ENCODE measurements around the gene BTN2A1. TPM values are rescaled to one million over a fixed set of nuclear protein-coding genes. Genes with fewer than 3 reads are reported as not detected.

Gene BTN2A1
- total and polyA plus RNA-seq, 9 of the 15 experiments (the other 6 are each of a cell fraction or from before 2014, with no cell fraction given), result 6.7 to 22.1 (median 16.4) TPM

DNA sequence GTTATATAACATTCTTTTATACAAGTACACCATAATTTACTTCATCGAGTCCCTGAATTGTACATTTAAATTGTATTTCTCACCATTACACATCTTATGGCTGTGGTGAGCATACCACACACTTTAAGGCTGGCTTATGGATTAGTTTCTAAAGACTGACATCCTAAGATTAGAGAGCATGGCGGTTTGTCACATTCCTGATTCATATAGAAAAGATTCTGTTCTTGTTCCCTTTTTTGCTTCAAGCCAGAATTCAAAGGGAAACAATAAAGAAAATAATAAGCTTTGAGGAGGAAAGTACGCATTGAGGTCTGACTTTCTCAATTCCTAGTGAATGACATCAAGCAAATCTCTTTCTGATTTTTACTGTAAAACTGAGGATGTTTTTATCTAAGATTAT lies 44.9 kb downstream of the BTN2A1 start:
- Histone ChIP-seq H4K20me1 (replicated peaks; ENCODE audit: control insufficient read depth, insufficient read depth, low read length) (no peaks in the 10 kb centered on the region), H3K27ac (ENCODE audit: extremely low read depth, low read depth, low read length) (no peak overlapping the region), H3K4me1 (replicated peaks in 1 of 2; ENCODE audit: control insufficient read depth in 2 of 2, insufficient read depth in 2 of 2, low read length in 2 of 2) (peaks cover 10 to 12% of the 10 kb centered on the region in 2 experiments), H3K27me3 (ENCODE audit: control insufficient read depth in 2 of 2, insufficient read depth in 2 of 2, low read length in 2 of 2) (no peaks in the 10 kb centered on the region), H3K4me2 (ENCODE audit: insufficient read depth, low read length) (no peak overlapping the region), H3K79me2 (ENCODE audit: control insufficient read depth, insufficient read depth, low read length) (no peaks in the 10 kb centered on the region), H3K4me3 (no peak overlapping the region), H3K9me3 (replicated peaks; ENCODE audit: control insufficient read depth, insufficient read depth, low read depth, low read length) (no peaks in the 10 kb centered on the region), H2AFZ (ENCODE audit: low read depth, low read length) (no peak overlapping the region), H3K9ac (ENCODE audit: insufficient read depth in 1 of 2, low read depth in 2 of 2, low read length in 2 of 2) (no peak overlapping the region), H3K36me3 (ENCODE audit: control insufficient read depth, insufficient read depth, low read length) (no peaks in the 10 kb centered on the region), H3K9me1 (ENCODE audit: control insufficient read depth, insufficient read depth, low read length) (no peaks in the 10 kb centered on the region)
- intact Hi-C loops (cut with micrococcal nuclease) (no loop called here), in situ Hi-C loops (cut with MboI) (no loop called here)
- BruUV-seq (replicated peaks), result no TSS peak
- POLR2A ChIA-PET, result interaction anchor here (1.0 to 3.0 kb wide), 6 partner anchors 11 to 345 kb away, joined by 3 to 14 read pairs (median 6); partner anchors contain the start of gene BTN2A2
- CTCF ChIA-PET (ENCODE audit: low intra/inter-chr PET ratio), result no interaction called here
- no peak for TF ChIP-seq CAMTA2 (CRISPR knock-in tag; conservative IDR thresholded peaks at IDR 0.05)
- TF ChIP-seq TEAD4 (IDR thresholded peaks at IDR 0.05; ENCODE audit: low read length), result peak; percentile 21; the same call in 1 of the 2 replicates
- no peak for TF ChIP-seq TEAD4 (CRISPR knock-in tag; IDR thresholded peaks at IDR 0.05; ENCODE audit: borderline replicate concordance)
- no peak for TF ChIP-seq NR2C2 (CRISPR knock-in tag; IDR thresholded peaks at IDR 0.05)
- TF ChIP-seq NR2C2 (tag; IDR thresholded peaks at IDR 0.05), result 0 out of 2 replicates have a peak, but pooled peaks have one; percentile 7
- TF ChIP-seq TAL1 (IDR thresholded peaks at IDR 0.05), result no peak
- 0 out of 2 replicates have a peak, but pooled peaks have one; percentile 19 for TF ChIP-seq NR1H2 (CRISPR knock-in tag; IDR thresholded peaks at IDR 0.05)
- FAIRE-seq, result no peak
- ATAC-seq, result peak; percentile 30; the same call in 1 of the 3 replicates
- DNase-seq (ENCODE audit: extremely low read depth in 1 of 4, low spot score in 3 of 4), result no peak
- 21% methylated on average over 3 of the region's 3 CpGs for WGBS (ENCODE audit: insufficient coverage, low coverage, missing lambda C conversion rate)

DNA sequence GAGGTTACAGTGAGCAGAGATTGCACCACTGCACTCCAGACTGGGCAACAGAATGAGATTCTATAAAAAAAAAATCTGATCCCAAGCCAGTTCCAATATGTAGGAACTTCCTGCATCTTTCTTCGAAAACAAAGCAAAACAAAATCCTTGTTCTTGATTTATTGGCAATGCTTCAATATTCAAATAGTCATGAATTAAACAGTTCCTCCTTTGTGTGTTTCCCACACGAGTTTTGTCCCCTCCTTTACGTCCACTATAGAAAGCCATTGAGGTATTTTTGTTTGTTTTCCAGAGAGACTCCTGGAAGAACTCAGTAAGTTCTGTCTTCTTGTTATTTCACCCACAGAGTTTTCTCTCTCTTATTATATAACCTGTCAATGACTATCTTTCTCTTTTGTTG lies 49.9 kb downstream of the BTN2A1 start:
- Histone ChIP-seq H4K20me1 (replicated peaks; ENCODE audit: control insufficient read depth, insufficient read depth, low read length) (no peaks in the 10 kb centered on the region), H3K79me2 (ENCODE audit: control insufficient read depth, insufficient read depth, low read length) (no peaks in the 10 kb centered on the region), H3K4me1 (replicated peaks in 1 of 2; ENCODE audit: control insufficient read depth in 2 of 2, insufficient read depth in 2 of 2, low read length in 2 of 2) (peaks cover 0 to 2% of the 10 kb centered on the region in 2 experiments; a peak in 1 of 5 replicates), H3K27me3 (ENCODE audit: control insufficient read depth in 2 of 2, insufficient read depth in 2 of 2, low read length in 2 of 2) (no peaks in the 10 kb centered on the region), H3K9ac (ENCODE audit: insufficient read depth in 1 of 2, low read depth in 2 of 2, low read length in 2 of 2) (no peak overlapping the region), H3K9me3 (replicated peaks; ENCODE audit: control insufficient read depth, insufficient read depth, low read depth, low read length) (no peaks in the 10 kb centered on the region), H2AFZ (ENCODE audit: low read depth, low read length) (no peak overlapping the region), H3K36me3 (ENCODE audit: control insufficient read depth, insufficient read depth, low read length) (no peaks in the 10 kb centered on the region), H3K4me2 (ENCODE audit: insufficient read depth, low read length) (no peak overlapping the region), H3K27ac (ENCODE audit: extremely low read depth, low read depth, low read length) (no peak overlapping the region), H3K9me1 (ENCODE audit: control insufficient read depth, insufficient read depth, low read length) (no peaks in the 10 kb centered on the region), H3K4me3 (no peak overlapping the region)
- in situ Hi-C loops (cut with MboI), result no loop called here
- no peak for FAIRE-seq
- intact Hi-C loops (cut with micrococcal nuclease), result no loop called here
- CTCF ChIA-PET (ENCODE audit: low intra/inter-chr PET ratio), result no interaction called here
- WGBS (ENCODE audit: insufficient coverage, low coverage, missing lambda C conversion rate), result 50% methylated on average over 3 of the region's 3 CpGs
- ATAC-seq, result no peak
- BruUV-seq (replicated peaks), result no TSS peak
- no peak for DNase-seq (ENCODE audit: extremely low read depth in 1 of 4, low spot score in 3 of 4)
- POLR2A ChIA-PET, result no interaction called here
- TF ChIP-seq NRF1 (conservative IDR thresholded peaks at IDR 0.05 in 1 of 2, IDR thresholded peaks at IDR 0.05 in 1 of 2), result no peak
- no peak for TF ChIP-seq HMGN3 (IDR thresholded peaks at IDR 0.05; ENCODE audit: borderline replicate concordance, extremely low read depth, insufficient read length, low read depth, low read length)
- TF ChIP-seq SETDB1 (IDR thresholded peaks at IDR 0.05; ENCODE audit: low read length), result no peak
- TF ChIP-seq, protein P1, sequence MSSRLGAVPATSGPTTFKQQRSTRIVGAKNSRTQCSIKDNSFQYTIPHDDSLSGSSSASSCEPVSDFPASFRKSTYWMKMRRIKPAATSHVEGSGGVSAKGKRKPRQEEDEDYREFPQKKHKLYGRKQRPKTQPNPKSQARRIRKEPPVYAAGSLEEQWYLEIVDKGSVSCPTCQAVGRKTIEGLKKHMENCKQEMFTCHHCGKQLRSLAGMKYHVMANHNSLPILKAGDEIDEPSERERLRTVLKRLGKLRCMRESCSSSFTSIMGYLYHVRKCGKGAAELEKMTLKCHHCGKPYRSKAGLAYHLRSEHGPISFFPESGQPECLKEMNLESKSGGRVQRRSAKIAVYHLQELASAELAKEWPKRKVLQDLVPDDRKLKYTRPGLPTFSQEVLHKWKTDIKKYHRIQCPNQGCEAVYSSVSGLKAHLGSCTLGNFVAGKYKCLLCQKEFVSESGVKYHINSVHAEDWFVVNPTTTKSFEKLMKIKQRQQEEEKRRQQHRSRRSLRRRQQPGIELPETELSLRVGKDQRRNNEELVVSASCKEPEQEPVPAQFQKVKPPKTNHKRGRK (tag; IDR thresholded peaks at IDR 0.05), result no peak
- TF ChIP-seq ILF3 (IDR thresholded peaks at IDR 0.05; ENCODE audit: borderline replicate concordance), result no peak
- TF ChIP-seq TAL1 (IDR thresholded peaks at IDR 0.05), result no peak
- no peak for TF ChIP-seq ZNF766 (CRISPR knock-in tag; conservative IDR thresholded peaks at IDR 0.05)
- TF ChIP-seq, protein P2, sequence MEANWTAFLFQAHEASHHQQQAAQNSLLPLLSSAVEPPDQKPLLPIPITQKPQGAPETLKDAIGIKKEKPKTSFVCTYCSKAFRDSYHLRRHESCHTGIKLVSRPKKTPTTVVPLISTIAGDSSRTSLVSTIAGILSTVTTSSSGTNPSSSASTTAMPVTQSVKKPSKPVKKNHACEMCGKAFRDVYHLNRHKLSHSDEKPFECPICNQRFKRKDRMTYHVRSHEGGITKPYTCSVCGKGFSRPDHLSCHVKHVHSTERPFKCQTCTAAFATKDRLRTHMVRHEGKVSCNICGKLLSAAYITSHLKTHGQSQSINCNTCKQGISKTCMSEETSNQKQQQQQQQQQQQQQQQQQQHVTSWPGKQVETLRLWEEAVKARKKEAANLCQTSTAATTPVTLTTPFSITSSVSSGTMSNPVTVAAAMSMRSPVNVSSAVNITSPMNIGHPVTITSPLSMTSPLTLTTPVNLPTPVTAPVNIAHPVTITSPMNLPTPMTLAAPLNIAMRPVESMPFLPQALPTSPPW (CRISPR knock-in tag; IDR thresholded peaks at IDR 0.05), result no peak
- TF ChIP-seq SMARCE1 (IDR thresholded peaks at IDR 0.05), result no peak
